NB4 (cell line): ENCODE results near the gene KSR1.

Experiments
- DNase-seq: peaks from one replicate; pipeline ENCODE4 v3.0.0; 2010; ENCODE audit warnings: low read depth
- H3K4me3 ChIP-seq: one replicate; pipeline ENCODE4 v1.5.1; 2011; ENCODE audit warnings: mild to moderate bottlenecking, low read depth, low read length, moderate library complexity
- CTCF ChIP-seq: IDR thresholded peaks from one replicate; pipeline ENCODE4 v1.5.1; 2012; ENCODE audit warnings: low read depth, low read length
- MAX ChIP-seq: IDR thresholded peaks from 2 replicates; pipeline ENCODE4 v1.6.1; 2011; ENCODE audit warnings: low read depth, low read length
- MYC ChIP-seq: IDR thresholded peaks from 2 replicates; pipeline ENCODE4 v1.6.1; 2011; ENCODE audit warnings: low read depth, low read length
- POLR2A ChIP-seq: IDR thresholded peaks from 2 replicates; pipeline ENCODE4 v1.6.1; 2011; ENCODE audit warnings: mild to moderate bottlenecking; ENCODE audit not compliant: insufficient read length; ENCODE audit errors: extremely low read depth

KSR1 gene

GRCh38 chr17:27591986-27592385 is 135.7 kb downstream of the KSR1 start:
- TF ChIP-seq CTCF = no peak
- H3K4me3 ChIP-seq = no peak overlapping the region
- DNase-seq = no peak

GRCh38 chr17:27593232-27593856 is 137.1 kb downstream of the KSR1 start:
- DNase-seq = no peak
- no peak overlapping the region for H3K4me3 ChIP-seq
- TF ChIP-seq MAX = no peak
- TF ChIP-seq MYC = no peak
- TF ChIP-seq CTCF = no peak
- TF ChIP-seq POLR2A = no peak

- DNase-seq = no peak
Observed at GRCh38 chr17:27593857-27594255, 137.6 kb downstream of the KSR1 start.

GRCh38 chr17:27595208-27595607 is 139.0 kb downstream of the KSR1 start:
- H3K4me3 ChIP-seq = no peak overlapping the region
- no peak for TF ChIP-seq MAX
- no peak for TF ChIP-seq POLR2A
- TF ChIP-seq CTCF = no peak
- TF ChIP-seq MYC = no peak
- DNase-seq = no peak

More at GRCh38 chr17:27593857-27594255, 137.6 kb downstream of the KSR1 start:
- no peak overlapping the region for H3K4me3 ChIP-seq
- TF ChIP-seq MYC (no peak), MAX (no peak), CTCF (no peak), POLR2A (no peak)

GRCh38 chr17:27596096-27596495 is 139.8 kb downstream of the KSR1 start:
- TF ChIP-seq MAX (no peak), MYC (no peak), CTCF (no peak), POLR2A (no peak)
- no peak for DNase-seq

GRCh38 chr17:27596566-27597187 is 140.4 kb downstream of the KSR1 start:
- no peak for DNase-seq
- no peak overlapping the region for H3K4me3 ChIP-seq
- TF ChIP-seq MAX (no peak), POLR2A (no peak), MYC (no peak), CTCF (no peak)

More at GRCh38 chr17:27596096-27596495, 139.8 kb downstream of the KSR1 start:
- no peak overlapping the region for H3K4me3 ChIP-seq
